Stimulated activated CD4-positive, alpha-beta T cell treated with anti-CD3 and anti-CD28 coated beads, Interleukin-12 subunit alpha, Interleukin-12 subunit beta, amount 100 ng/mL, for 24 hours (primary cell): Measurements from ENCODE around the gene MYOM3.

Source experiments
- DNase-seq, 2 experiments: peaks; one replicate each; pipeline ENCODE4 v3.0.0-alpha.2; 2020; ENCODE audit warnings: low read depth in 2 of 2

Gene MYOM3

GRCh38 chr1:24111996-24112779, at the start of gene MYOM3:
TSS of gene MYOM3 (minus strand) at chr1:24112135. CDS start at chr1:24108636, 3,499 bp downstream.
- DNase-seq: peak; percentile 10 to 44

GRCh38 chr1:24161270-24161669, 49.3 kb upstream of the MYOM3 start:
- DNase-seq: no peak

DNA sequence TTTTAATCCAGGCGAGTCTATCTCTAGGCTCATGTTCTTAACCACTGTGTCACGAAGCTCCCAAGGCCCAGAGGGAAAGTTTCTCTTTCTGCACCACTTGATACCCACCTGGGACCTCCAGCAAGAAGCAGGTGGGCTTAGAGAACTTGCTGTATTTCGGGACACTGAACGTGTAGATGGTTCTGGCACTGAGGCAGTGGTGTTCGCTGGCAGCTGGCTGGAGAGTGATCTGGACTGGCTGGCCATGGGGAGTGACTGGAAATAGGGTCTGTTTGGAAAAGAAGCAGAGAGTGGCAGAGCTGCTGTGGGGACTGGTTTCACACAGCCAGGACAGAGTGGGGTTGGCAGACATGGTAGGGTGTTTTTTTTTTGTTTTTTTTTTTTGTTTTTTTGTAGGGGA, 47.4 kb upstream of the MYOM3 start:
- DNase-seq: no peak

DNA sequence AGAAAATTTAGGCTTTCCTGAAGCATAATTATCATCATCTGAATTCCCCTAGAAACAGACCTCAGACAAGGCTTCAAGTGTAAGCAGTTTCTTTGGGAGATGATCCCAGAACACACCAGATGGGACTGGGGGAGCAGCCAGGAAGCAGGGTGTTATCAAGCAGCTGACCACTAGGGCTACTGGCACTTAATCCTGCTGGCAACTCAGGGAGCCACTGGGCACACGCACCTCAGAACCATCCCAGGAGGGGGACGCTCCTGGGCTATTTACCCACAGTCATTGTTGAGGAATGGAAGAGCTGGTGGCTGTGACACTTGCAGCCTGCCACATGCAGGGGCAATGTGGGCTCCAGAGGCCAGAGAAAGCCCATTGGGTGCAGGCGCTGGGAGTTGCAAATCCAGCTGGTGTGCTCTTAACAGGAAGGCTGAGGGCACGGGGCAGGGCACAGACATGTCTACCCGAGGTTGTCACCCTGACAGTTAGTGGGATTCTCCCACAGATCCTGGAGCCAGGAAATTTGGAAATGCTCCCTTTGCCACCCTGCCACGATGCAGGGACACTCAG, 46.1 kb upstream of the MYOM3 start:
- DNase-seq: no peak

DNA sequence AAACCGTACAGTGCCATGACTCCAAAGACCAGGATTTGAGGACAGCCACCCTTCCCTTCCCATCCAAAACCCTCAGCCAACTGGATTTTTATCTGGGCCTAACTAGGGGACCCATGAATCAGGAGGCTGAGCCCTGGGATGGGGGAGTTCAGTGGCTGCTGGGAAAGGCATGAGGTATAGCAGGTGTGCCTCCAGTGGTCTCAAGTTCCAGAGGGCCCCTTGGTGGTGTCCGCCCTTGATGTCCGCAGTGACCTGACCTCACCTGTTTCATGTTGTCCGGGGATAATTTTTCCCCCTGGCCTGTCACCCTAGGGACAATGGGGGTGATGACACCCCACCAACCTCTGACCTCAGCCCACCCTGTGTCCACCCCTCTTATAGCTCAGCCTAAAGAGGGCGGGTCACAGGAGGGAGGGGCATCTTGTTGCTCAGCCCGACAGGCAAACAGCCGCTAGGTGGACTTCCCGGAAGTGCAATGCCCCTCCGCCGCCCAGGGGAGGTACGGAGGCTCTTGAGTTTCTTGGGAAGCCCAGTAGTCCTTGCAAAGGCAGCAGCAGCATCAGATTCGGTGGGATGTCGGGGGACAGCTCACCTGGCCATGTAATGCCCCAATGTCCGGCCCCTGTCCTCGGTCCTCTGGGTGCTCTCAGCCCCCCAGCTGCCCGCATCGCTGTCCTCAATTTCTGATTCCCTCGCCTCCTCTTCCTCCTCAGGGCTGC, 44.8 kb upstream of the MYOM3 start:
- DNase-seq: no peak

GRCh38 chr1:24155011-24155782, 43.3 kb upstream of the MYOM3 start:
- no peak for DNase-seq

DNA sequence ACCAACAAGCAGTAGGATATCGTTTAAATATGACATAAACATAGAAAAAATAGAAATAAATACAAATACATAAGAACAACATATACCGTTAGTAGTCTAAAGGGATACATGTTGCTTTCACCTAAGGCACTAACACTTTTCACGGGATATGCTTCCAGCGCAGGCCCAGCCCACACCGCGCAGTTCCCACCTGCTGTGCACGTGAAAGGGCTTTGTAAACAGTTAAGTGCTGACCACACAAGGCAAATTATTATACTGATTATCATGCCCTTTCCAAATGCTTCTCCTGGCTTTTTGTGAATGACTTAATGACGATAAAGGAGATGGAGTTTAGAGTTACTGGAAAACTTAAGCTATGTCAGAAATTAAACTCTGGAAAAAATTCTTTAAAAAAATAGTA, 42.3 kb upstream of the MYOM3 start:
- no peak for DNase-seq

- no peak for DNase-seq
Observed at GRCh38 chr1:24152631-24153494, 40.9 kb upstream of the MYOM3 start.

- no peak for DNase-seq
Observed at GRCh38 chr1:24151175-24151533, 39.2 kb upstream of the MYOM3 start.

DNA sequence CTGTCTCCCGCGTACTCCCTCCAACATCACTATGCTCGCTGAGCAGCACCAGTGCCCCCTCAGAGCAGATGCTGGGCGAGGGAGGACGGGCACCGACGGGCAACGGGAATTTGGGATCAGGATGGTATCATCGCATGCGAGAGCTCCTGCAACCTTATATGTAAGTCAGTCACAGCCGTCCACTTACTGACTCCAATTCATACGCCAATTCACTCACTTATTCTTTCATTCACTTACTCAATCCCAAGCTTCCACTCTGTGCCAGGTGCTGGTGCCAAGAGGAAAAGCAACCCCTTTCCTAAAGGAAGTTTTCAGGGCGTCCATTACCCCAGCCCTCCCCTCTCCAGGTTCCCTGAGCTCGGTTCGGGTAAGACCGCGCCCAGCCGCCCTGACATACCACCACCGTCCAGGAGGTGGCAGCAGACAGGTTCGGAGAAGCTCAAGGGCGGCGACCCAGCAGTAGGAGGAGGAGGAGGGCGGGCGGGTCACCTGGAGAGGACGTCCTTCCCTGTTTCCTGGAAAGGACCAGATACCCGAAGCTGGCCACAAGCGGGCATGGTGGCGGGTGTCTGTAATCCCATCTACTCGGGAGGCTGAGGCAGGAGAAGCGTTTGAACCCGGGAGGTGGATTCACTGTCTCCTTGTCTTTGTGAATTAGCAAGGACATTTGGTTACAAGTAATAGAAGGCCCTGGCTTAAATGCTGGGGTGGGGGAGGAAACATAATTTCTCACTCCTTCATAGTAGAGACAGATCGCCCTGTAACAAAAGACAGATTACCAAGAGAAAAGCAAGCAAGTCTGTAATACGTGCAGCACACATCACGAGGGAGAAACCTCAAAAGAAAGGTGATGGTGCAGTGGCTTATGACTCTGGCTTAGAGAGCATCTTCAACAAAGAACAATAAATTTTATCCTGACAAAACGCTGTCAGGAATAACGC, 38.6 kb upstream of the MYOM3 start:
- DNase-seq: peak; percentile 75 to 93

- DNase-seq: peak; percentile 31 to 38
Observed at GRCh38 chr1:24149866-24150233, 37.9 kb upstream of the MYOM3 start.

GRCh38 chr1:24147816-24148215, 35.9 kb upstream of the MYOM3 start:
- no peak for DNase-seq

GRCh38 chr1:24147194-24147593, 35.3 kb upstream of the MYOM3 start:
- DNase-seq: no peak

- no peak for DNase-seq
Observed at GRCh38 chr1:24142546-24143534, 30.9 kb upstream of the MYOM3 start, which contains the start of gene IL22RA1. TSS of gene IL22RA1 (minus strand) at chr1:24143140. CDS start at chr1:24143082, 58 bp downstream.

- no peak for DNase-seq
Observed at GRCh38 chr1:24141311-24141997, 29.5 kb upstream of the MYOM3 start.

- no peak for DNase-seq
Observed at GRCh38 chr1:24140741-24141181, 28.8 kb upstream of the MYOM3 start.

DNA sequence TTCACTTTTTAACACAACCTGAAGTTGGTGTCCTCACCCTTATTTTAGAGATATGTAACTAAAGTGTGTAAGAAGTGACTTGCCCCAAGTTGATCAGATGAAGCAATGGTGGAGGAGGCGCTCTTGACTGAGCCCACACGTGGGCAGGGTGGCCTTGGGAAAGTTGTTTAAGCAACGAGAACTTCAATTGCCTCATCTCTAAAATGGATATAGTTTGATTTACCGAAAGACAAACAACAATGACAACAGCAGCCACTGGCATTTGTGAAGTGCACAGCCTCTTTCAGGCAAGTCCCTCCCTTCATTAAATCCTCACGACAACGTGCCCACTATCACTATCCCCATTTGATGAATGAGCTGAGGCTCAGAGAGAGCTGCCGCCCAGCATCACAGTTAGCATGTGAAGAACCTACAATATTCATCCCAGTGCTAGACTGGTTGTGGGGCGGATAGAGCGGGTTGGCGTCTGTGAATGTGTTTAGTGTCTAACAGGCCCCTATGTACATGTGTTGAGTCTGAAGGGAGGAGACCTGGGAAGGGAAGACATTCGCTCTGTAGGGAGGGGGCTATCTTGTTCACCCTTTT, 28.0 kb upstream of the MYOM3 start:
- DNase-seq: no peak

DNA sequence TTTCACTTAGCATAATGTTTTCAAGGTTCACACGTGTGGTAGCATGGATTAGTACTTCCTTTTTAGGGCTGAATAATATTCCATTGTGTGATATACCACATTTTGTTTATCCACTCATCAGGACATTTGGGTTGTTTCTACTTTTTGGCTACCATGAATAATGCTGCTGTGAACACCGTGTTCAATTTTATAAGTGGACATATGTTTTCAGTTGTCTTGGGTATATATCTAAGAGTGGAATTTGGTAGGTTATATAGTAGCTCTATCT, 27.2 kb upstream of the MYOM3 start:
- DNase-seq: no peak
